ENCODE measurements around the gene SCN5A.

The SCN5A gene

DNA sequence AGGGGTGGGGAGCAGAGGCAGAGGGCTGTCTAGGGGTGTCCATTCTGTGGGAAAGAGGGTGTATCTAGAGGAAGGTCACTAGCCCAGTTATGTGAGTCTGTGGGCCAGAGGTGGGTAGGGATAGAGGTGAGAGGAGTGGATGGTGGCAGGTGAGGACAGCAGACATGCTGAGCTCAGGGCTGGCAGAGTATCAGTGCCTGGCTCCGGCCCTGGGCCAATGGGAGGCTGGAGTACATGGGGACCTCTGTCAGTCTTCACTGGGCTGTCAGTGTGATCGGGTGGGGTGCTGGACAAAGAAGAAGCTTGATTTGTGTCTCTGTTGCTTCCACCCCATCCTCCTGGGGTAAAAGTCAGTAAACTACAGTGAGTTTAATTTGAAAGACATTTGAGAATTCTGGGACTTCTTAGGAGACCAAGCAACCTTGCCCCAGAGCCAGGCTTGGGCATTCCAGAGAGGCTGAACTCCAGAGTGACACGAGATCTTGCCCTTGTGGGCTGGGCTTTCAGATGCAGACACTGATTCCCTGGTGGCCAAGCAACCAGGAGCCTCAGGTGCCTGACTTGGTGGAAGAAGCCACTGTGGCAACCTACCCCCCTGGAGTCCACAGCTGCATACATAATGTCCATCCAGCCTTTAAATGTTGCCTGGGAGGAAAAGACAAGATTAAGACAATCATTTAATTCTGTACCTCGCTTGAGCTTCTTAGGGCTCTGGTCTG, 92.7 kb downstream of the SCN5A start:
- no peak for DNase-seq

DNA sequence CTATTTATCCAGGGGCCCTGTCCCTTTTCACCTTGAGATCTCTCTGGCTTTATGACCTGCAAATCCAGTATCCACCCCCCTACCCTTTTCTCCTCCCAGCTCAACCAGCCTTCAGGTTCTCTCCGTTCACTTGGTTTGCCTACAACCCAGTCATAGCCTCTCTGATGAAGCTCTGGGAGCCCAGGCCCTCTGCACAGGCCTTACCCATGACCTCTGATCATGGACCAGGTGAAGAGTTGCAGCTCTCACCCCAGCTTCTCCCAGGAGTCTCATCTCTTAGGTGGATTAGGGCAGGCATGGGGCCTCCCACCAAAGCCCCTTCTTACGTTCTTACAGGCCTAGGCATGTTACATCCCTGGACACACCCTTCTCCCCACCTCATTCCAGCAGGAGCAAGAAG, 93.6 kb downstream of the SCN5A start:
- no peak for DNase-seq

DNA sequence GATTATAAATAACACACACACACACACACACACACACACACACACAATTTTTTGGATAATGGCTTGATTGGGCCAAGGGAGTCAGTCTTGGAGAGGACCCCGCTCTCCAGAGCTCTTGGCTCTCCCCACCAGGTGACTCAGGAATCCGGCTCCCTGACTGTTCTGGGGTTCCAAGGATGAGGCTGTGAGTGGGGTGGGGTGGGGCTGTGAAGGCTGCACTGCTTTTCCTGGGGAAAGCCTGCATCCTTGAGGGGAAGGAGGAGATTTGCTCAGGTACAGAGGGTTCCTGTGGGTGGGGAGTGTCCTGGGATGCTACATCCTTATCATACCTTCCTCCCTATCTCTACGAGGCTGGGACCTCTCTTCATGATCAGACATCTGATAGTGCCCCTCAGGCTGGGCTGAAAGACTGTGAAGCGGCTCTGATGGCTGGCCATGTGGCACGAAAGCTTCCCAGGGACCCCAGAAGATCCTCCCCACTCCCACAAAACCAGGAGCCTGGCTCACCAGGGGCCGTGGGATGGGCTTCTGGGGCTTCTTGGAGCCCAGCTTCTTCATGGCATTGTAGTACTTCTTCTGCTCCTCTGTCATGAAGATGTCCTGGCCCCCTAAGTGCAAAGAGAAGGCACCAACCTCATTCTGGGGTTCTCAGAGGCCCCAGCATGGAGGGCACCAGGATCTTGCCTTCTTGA, 94.2 kb downstream of the SCN5A start:
- no peak for DNase-seq

DNA sequence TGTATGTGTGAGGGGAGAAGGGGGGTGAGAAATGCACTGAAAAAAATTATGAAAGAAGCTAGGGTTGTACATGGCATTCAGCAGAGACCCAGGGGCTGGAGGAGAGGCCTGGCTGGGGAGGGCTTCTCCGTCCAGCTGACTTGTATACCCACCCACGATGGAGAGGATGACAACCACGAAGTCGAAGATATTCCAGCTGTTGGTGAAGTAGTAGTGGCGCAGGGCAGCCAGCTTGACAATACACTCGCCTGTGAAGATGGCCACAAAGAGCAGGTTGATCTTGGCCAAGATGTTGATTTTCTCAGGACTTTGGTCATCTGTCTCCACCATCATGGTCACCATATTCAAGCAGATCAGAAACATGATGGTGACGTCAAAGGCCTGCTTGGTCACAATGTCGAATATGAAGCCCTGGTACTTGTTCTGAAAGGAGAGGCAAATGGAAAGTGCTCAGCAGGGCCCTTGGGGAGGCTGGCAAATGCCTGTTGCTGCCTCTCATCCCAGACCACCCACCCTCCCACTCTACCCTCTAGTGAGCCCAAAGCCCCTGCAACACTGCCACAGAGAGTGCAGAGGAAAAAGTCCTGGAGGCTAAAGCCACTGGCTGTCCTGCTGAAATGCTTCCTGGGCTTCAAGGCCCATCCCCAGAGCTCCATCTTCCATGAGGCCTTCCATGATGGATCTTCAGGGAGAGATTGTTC, 95.2 kb downstream of the SCN5A start:
- DNase-seq: no peak

DNA sequence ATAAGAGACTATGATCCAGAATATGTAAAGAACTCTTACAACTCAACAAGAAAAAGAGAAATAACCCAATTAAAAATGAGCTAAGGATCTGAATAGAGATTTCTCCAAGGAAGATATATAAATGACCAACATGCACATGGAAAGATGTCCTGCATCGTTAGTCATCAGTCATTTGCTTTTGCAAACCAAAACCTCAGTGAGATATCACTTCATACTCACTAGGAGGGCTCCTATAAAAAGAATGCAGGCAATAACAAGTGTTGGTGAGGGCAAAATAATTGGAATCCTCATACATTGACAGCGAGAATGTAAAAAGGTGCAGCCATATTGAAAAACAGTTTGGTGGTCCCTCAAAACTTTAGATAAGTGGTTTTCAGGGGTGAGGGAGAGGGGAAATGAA, 96.4 kb downstream of the SCN5A start:
- no peak for DNase-seq

DNA sequence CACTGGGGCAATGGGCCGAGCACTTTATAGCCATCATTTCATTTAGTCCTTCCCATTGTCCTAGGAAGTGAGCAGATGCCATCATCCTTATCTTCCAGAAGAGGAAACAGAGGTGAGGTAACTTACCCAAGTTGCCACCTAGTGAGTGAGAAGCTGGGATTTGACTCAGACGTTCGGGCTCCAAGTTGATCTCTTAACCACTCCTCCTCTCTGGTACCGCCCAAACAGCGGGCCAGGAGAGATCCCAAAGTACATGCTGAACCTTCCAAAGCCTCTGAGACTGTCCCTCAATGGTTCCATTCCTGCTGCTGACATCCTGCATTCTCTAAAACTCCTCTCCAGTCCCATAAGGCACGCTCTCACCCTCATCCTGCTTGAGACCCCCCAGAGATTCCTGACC, 97.1 kb downstream of the SCN5A start:
- no peak for DNase-seq

DNA sequence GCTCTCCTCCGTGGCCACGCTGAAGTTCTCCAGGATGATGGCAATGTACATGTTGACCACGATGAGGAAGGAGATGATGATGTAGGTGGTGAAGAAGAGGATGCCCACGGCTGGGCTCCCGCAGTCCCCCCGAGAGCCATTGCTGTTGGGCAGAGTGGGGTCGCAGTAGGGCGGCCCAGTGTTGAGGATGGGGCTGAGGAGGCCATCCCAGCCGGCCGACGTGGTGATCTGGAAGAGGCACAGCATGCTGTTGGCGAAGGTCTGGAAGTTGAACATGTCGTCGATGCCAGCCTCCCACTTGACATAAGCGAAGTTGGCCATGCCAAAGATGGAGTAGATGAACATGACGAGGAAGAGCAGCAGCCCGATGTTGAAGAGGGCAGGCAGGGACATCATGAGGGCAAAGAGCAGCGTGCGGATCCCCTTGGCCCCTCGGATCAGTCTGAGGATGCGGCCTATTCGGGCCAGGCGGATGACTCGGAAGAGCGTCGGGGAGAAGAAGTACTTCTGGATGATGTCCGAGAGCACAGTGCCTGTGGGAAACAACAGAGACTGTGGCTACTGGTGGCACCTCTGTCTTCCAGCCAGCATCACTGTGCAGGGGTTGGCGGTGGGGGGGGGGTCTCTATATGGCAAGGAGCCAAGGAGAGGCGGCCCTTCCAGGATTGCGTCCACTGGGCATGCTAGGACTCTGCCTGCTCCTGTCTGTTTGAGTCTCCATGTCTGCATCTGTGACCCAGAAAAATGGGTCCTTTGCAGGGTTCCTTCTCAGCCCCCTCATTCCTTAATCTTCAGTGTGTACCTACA, 98.3 kb downstream of the SCN5A start:
- DNase-seq: no peak

DNA sequence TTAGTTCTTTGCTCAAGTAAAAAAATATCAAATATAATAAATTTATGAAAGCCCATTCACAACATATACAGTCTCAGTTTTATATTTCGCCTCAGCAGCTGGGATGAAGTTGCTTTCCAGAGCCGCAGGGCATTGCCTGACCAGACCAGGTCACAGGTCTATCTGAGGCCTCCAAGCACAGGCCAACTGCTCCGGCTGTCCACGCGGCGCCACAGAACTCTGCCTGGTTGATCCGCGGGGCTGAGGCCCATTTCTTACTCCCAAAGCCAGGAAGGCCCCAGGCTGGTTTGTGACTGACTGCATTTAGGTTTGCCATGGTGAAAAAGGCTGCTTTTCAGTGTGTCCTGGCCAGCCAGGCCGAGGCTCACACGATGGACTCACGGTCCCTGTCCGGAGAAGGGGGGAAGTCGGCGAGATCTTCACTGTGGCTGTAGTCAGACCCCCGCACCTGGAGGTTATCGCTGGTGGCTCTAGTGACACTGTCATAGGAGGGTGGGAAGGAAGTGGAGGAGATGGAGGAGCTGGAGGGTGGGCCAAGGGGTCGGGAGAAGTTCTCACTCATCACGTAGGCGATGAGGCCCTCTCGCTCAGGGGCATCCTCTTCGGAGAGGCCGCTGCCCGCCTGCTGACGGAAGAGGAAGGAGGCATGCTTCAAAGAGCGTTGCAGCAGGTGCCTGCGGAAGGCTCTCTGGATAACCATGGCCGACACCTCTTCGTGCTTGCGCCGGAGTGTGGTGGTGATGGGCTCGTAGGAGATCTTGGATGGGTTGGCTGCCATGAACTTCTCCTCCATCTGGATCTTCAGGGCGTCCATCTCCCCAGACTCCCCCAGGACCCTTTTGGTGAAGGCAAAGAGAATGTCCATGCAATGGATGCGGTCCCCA, 99.3 kb downstream of the SCN5A start:
- DNase-seq: no peak

DNA sequence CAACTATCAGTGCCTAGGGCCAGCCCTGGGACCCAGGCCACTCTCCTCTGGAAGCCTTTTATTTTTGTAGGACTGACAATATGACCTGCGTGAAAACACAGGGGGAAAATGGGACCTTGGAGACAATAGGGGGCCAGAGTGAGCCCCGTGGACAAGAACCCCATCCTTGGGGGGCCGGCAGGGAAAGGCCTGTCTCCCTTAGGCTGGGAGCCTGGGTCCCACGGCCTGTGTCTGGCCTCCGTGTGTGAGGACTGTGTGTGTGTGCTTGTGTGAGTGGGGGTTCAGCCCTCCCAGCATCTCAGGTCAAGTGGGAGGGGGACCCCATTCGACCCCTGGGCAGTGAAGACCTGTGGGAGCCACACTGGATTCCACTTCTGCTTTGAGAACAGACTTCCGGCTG, 100.0 kb downstream of the SCN5A start:
- DNase-seq: no peak

DNA sequence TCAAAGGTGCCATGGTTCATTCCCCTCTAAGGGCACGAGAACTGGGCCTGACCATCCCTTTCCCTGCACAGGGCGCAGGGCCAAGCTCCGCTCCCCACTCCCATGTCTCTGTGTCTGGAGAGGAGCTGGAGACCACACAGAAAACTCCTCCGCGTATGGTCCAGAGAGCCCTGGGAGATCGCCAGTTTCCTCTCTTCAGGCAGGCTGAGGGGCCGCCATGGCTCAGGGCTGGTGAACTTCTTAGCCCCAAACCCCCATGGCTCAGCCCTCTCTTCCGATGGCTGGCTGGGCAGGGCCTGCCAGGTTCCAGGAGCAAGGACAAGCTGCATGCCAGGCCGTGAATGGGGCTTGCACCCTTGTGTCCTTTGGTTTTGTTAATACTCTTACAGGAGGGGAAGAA, 100.4 kb downstream of the SCN5A start:
- DNase-seq: no peak

DNA sequence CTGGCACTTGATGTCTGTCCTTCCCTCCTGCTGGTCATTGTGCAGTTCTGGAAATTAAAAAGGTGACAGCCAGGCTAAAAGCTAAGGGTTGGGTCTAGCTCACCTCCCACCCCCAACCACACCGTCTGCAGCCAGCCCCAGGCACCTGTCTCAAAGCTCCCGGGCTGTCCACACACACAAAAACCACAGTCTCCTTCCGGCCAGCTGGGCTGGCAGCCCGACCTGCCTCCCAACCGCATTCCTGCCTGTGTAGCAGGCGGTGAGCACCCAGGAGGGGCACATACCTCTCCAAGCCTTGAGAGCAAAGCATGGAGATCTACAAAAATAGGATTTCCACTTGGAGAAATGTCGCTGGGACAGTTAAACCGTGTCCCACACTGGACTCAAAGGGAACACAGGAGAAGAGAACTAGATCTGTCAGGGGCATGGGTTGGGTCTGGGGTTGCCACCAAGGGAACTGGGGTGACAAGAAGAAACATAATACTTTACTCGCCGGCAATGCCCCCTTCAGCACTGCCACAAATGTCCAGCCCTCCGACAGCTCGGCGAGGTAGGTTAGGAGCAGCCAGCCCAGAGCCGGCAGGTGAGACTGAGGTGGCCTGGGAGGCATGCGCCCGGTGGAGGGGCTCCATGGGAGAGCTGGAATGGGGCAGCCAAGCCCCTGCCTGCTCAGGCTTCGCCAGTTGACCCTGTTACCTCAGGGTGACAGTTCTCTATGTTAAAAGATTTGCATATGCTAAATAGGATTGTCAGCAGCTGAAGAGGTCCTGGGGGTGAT, 101.1 kb downstream of the SCN5A start:
- DNase-seq: no peak

DNA sequence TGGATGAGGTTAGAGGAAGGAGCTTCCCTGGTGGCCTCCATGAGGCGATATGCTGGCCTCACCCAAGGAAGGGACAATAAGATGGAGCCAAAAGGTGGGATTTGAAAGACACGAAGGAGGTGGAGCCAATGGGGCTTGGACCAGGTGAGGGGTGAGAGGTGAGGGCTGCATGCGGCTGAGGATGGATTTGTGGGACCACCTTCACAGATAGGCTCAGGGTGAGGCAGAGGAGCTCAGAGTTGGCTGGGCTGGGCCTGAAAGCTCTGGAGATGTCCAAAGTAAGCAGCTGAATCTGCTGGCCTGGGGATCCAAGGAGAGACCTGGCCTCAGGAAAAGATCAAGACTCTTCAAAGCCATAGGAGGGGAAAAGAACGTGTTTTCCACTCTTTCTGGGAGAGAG, 103.5 kb downstream of the SCN5A start:
- no peak for DNase-seq

DNA sequence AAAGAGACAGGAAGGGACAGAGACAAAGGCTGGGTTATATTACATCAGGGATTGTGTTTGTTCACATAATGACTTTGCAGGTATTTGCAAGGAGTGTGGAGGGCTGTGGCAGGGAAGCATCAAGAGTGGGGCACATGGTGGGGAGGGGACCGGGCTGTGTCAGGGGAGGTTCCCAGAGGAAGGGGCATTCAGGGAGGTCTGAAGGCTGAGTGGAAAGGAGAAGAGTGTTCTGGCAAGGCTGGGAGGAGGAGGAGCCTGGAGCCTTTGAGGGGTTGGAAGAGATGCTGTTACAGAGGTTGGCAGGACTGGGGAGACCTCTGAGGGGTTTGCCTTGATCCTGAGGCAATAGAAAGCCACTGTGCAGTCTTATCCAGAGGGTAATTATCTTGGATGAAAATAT, 103.9 kb downstream of the SCN5A start:
- no peak for DNase-seq

DNA sequence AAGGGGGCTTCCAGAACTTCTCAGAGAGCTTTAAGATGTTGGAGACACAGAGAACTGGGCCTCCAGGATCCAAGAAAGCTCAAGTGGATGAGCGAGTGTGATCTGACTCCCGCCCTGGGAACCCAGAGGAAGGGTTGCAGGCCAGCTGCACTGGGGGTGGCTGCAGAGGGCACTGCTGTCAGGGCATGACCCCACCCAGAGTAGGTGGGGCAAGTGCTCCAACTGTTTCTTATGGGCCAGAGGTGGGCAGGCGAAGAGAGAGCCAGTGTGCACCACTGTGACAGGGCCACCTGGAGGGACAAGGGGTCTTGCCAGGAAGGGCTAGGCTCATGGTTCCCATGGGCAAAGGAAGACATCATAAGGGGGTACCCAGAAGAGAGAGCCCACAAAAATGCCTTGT, 104.6 kb downstream of the SCN5A start:
- DNase-seq: no peak

DNA sequence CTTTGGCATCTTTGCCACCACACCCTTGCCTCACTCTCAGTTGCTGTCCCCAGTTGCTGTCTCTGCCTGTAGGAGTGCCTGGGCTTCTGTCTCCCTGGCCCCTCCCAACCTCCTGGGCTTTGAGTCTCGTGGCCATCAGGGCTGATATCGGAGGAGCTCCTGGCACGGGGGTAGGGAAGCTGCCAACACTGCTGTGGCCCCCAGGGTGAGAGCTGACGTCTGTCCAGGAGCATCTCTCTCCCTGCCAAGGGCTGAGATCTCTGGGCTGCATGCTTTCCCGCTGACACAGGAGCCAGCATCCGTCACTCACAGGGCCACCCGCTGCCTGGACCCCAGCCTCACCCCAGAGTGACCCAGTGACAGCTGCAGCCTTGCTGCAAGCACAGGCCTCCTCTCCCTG, 105.9 kb downstream of the SCN5A start:
- DNase-seq: no peak

DNA sequence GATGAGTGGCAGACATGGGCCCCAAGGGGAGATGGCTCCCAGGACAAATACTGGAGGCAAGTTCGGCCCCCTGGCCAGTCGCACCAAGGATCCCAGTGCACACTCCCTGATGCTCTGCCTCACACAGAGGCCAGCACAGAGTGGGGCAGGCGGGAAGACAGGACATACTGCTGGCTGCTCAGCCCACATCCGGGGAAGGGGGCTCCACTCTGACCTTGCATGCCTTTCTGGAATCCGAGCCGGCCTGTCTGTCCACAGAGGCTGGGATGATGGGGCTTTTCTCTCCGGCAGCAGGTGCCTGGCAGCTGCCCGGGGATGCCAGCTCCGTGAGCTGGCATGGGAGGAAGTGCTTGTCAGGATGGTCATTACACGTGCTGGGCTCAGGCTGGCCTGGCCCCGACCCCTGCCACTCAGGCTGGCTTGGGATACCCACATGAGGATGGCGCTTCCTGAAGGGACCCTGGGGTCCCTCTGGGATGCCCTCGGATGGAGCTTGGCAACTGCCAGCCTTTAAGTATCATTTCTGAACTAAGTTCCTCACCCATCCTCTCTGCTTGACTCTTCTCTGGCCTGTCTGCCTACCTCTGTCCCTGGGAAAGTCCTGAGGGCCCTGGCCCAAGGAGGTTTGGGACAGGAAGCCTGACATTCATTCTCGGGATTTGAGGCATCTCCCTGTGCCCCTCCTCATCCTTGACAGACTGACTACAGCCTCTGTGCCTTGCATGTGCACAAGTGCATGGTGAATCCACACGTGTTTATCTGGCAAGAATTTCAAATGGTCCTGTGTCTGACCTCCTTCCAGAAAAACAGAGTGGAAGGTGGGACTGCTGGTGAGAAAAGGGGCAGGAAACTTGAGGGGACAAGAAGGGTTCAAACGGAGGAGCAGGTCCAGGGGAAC, 106.8 kb downstream of the SCN5A start:
- DNase-seq: no peak

DNA sequence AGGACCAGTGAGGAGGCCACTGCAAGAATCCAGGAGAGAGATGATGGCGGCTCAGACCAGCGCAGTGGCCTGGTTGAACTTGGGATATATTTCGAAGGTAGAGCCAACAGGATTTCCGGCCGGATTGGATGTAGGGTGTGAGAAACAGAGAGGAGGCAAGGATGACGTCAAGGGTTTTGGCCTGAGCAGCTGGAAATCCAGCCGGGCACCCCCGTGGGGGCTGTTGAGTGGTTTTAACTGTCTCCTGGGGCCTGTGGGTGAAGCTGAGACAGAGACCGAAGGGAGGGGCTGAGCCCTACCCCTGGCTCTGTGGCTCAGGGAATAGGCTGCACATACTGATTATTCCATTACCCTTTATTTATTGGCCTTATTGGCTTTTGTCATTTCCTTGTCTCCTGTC, 107.7 kb downstream of the SCN5A start:
- DNase-seq: no peak

DNA sequence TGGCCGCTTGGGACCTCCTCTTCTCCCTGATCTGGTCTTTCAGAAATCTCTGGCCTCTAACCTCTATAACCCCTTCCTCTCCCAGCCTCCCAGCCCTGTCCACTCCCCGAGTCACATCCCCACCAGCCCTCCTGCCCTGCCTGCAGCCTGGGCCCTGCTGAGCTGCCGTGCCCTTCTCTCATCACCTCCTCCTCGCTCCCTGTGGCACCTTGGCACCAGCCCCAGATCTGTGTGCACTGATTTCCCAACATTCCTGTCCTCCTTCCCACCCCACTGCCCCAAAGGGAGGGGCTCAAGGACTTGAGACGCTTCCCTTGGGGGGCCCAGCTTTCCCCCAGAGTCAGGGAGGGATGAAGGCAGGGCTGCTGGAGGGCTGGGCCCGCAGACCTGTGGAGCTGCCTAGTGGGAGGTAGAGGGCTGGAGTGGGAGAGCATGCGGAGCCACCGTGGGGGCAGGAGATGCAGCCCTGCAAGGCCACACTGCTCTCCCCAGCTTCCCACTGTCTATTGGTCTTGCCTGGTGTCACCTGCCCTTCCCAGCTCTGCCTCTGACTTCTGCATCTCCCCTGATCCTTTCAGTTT, 110.6 kb downstream of the SCN5A start:
- no peak for DNase-seq

DNA sequence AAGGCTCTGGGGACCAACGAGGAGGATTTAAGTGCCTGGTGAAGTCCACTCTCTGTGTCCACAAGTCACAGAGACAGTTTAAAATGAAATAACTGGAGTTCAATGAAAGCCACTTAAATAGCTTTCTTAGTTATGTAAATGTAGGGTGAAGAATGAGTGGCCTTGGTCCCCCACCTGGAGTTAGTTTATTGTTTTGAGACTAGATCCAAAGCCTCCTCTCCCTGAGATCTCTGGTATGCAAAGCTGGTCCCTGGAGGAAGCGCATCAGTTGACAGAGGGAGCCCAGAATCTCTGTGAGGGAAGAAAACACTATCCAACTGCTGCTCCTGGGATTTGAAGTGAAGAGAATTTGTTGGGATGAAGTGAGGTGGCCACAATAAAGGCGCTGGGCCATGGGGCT, 112.8 kb downstream of the SCN5A start:
- no peak for DNase-seq

DNA sequence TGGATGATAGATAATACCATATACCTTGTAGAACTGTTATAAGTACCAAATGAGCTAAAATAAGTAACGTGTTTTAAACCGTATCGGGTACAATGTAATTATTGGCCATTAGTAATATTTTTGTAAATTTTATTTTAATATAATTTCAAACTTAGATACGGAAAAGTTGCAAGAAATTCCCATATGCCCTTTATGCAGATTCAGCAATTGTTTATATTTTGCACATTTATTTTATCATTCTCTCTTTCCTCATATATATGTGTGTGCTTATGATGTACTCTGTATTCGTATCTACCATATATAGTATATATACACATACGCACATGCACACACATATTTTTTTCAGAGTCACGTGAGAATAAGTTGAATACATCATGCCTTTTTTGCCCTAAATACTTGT, 114.9 kb downstream of the SCN5A start:
- no peak for DNase-seq

Data from CD4-positive, alpha-beta T cell treated with Interleukin-12 subunit alpha and Interleukin-12 subunit beta, for 1 hour (primary cell).